OCI-LY1 (cell line): ENCODE results near the gene RIN1.

Experiments
- EZH2 ChIP-seq: fragments of 200-600 bp; sonication (generic), shearing (Covaris generic); IDR thresholded peaks from 2 replicates; pipeline ENCODE4 v1.8.0; 2017; ENCODE audit warnings: borderline replicate concordance, mixed run types, mild to moderate bottlenecking, antibody characterized with exemption, low read length, moderate library complexity, mixed read lengths
- TF ChIP-seq, protein P1 (sequence below): fragments of 200-600 bp; sonication (generic), shearing (Covaris generic); IDR thresholded peaks from 2 replicates; pipeline ENCODE4 v1.5.1; 2017; ENCODE audit warnings: mild to moderate bottlenecking, antibody characterized with exemption, low read length, moderate library complexity, mixed read lengths

DNA sequence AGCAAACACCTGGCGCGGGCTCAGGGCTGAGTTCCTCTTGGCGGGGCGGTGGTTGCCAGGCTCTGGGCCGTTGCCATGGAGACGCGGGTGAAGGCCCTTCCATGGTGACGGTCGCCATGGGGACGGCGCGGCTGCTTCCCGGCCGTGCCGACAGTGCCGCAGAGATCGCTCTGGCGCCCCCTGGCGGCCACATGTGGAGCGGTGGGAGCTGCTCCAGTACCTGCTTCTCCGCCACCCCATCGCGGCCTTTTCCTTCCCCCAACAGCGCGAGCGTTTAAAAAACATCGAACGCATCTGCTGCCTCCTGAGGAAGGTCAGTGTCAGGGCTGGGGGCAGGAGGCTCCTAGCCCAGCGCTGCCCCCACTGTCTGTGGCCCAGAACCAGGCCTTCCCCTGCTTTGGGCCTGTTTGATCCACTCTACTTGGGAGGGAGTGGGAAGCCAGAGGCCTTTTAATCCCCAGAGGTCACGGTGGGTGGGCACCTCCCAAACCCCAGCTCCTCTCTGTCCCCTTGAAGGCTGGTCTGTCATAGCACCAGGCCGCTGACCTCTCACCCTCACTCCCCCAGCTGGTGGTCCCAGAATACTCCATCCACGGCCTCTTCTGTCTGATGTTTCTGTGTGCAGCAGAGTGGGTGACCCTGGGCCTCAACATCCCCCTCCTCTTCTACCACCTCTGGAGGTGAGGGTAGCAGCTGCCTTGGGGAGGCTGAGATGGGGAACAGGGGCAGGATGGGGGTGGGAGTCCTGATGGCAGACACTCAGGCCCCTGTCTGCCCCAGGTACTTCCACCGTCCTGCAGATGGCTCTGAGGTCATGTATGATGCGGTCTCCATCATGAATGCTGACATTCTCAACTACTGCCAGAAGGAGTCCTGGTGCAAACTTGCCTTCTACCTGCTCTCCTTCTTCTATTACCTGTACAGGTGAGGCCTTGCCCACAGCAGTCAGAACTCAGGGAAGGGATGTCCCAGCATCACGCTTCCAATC, 53.5 kb downstream of the RIN1 start:
- TF ChIP-seq, protein P1, sequence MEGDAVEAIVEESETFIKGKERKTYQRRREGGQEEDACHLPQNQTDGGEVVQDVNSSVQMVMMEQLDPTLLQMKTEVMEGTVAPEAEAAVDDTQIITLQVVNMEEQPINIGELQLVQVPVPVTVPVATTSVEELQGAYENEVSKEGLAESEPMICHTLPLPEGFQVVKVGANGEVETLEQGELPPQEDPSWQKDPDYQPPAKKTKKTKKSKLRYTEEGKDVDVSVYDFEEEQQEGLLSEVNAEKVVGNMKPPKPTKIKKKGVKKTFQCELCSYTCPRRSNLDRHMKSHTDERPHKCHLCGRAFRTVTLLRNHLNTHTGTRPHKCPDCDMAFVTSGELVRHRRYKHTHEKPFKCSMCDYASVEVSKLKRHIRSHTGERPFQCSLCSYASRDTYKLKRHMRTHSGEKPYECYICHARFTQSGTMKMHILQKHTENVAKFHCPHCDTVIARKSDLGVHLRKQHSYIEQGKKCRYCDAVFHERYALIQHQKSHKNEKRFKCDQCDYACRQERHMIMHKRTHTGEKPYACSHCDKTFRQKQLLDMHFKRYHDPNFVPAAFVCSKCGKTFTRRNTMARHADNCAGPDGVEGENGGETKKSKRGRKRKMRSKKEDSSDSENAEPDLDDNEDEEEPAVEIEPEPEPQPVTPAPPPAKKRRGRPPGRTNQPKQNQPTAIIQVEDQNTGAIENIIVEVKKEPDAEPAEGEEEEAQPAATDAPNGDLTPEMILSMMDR: peak; percentile 84
- TF ChIP-seq EZH2: no peak
